ENCODE measurements around the gene SIN3A. TPM values are rescaled to one million over a fixed set of nuclear protein-coding genes. Genes with fewer than 3 reads are reported as not detected.
A peak's percentile ranks its signal among the peaks of the same experiment; 100 is the strongest.
"Not testable (repeated sequence)": the region's sequence is repeated elsewhere in the genome, so short reads cannot be mapped to it uniquely, and the experiment has no call there.

SIN3A gene
- total RNA-seq, 1 experiment from 2014 or later: 68.5 TPM

- no peaks in the 10 kb centered on the region for H3K36me3 ChIP-seq
- DNase-seq: peak; percentile 47 to 59
- H3K27ac ChIP-seq: no peak overlapping the region
- no peaks in the 10 kb centered on the region; the same call in 1 of the 2 replicates for H3K27me3 ChIP-seq
- peak overlapping the region; percentile 55 for H3K4me3 ChIP-seq
- H3K4me1 ChIP-seq: peaks cover 2% of the 10 kb centered on the region; the same call in 1 of the 2 replicates
- no peaks in the 10 kb centered on the region for H3K9me3 ChIP-seq (replicated peaks)
Observed at GRCh38 chr15:75348562-75349350, 102.7 kb downstream of the SIN3A start.

- Histone ChIP-seq H3K27ac (no peak overlapping the region), H3K4me1 (peaks cover 2% of the 10 kb centered on the region; the same call in 1 of the 2 replicates), H3K4me3 (peak overlapping the region; percentile 55), H3K27me3 (no peaks in the 10 kb centered on the region; the same call in 1 of the 2 replicates), H3K36me3 (no peaks in the 10 kb centered on the region), H3K9me3 (replicated peaks) (no peaks in the 10 kb centered on the region)
- no peak for DNase-seq
Observed at GRCh38 chr15:75348034-75348561, 103.4 kb downstream of the SIN3A start.

GRCh38 chr15:75347222-75348033, 104.1 kb downstream of the SIN3A start:
- peaks cover 2% of the 10 kb centered on the region; the same call in 1 of the 2 replicates for H3K4me1 ChIP-seq
- peak overlapping the region; percentile 55 for H3K4me3 ChIP-seq
- no peaks in the 10 kb centered on the region; the same call in 1 of the 2 replicates for H3K27me3 ChIP-seq
- no peaks in the 10 kb centered on the region for H3K9me3 ChIP-seq (replicated peaks)
- DNase-seq: peak; percentile 42 to 47
- no peaks in the 10 kb centered on the region for H3K36me3 ChIP-seq
- H3K27ac ChIP-seq: no peak overlapping the region

- Histone ChIP-seq H3K4me1 (peaks cover 2% of the 10 kb centered on the region; the same call in 1 of the 2 replicates), H3K4me3 (peak within 1 kb of the TSS; percentile 55), H3K27me3 (no peaks in the 10 kb centered on the region; the same call in 1 of the 2 replicates), H3K27ac (no peak within 1 kb of the TSS), H3K9me3 (replicated peaks) (no peaks in the 10 kb centered on the region), H3K36me3 (no peaks in the 10 kb centered on the region)
- no peak for DNase-seq
Observed at GRCh38 chr15:75346796-75347221, 104.7 kb downstream of the SIN3A start, which contains the start of gene NEIL1. Gene NEIL1, plus strand, starts transcription at chr15:75347039. Its CDS starts 1,867 bp downstream, at chr15:75348906.

- H3K9me3 ChIP-seq (replicated peaks); DNase-seq; H3K4me1 ChIP-seq; H3K27me3 ChIP-seq; H3K27ac ChIP-seq; H3K4me3 ChIP-seq; H3K36me3 ChIP-seq: not testable (repeated sequence)
Observed at GRCh38 chr15:75343953-75344352, 107.5 kb downstream of the SIN3A start.

- Histone ChIP-seq H3K27me3 (no peaks in the 10 kb centered on the region; the same call in 1 of the 2 replicates), H3K4me1 (no peaks in the 10 kb centered on the region; the same call in 1 of the 2 replicates), H3K4me3 (no peak overlapping the region), H3K27ac (no peak overlapping the region), H3K36me3 (no peaks in the 10 kb centered on the region), H3K9me3 (replicated peaks) (no peaks in the 10 kb centered on the region)
- DNase-seq: no peak
Observed at GRCh38 chr15:75342221-75342620, 109.3 kb downstream of the SIN3A start.

- H3K27ac ChIP-seq: no peak overlapping the region
- peaks cover 7% of the 10 kb centered on the region; the same call in 1 of the 2 replicates for H3K4me1 ChIP-seq
- no peak overlapping the region for H3K4me3 ChIP-seq
- no peaks in the 10 kb centered on the region for H3K27me3 ChIP-seq
- no peak for DNase-seq
- no peaks in the 10 kb centered on the region for H3K36me3 ChIP-seq
- H3K9me3 ChIP-seq (replicated peaks): no peaks in the 10 kb centered on the region
Observed at GRCh38 chr15:75339531-75340240, 111.8 kb downstream of the SIN3A start.

- Histone ChIP-seq H3K27me3 (no peaks in the 10 kb centered on the region), H3K4me3 (no peak overlapping the region), H3K36me3 (no peaks in the 10 kb centered on the region), H3K27ac (no peak overlapping the region), H3K9me3 (replicated peaks) (no peaks in the 10 kb centered on the region), H3K4me1 (peaks cover 7% of the 10 kb centered on the region; the same call in 1 of the 2 replicates)
- no peak for DNase-seq
Observed at GRCh38 chr15:75338661-75339240, 112.7 kb downstream of the SIN3A start.

- H3K9me3 ChIP-seq (replicated peaks): no peaks in the 10 kb centered on the region
- no peaks in the 10 kb centered on the region for H3K27me3 ChIP-seq
- H3K36me3 ChIP-seq: no peaks in the 10 kb centered on the region
- peak within 1 kb of the TSS; percentile 82 for H3K4me3 ChIP-seq
- peaks cover 7% of the 10 kb centered on the region; the same call in 1 of the 2 replicates for H3K4me1 ChIP-seq
- peak; percentile 98 for DNase-seq
- H3K27ac ChIP-seq: peak within 1 kb of the TSS; percentile 65
Observed at GRCh38 chr15:75335705-75336355, 115.7 kb downstream of the SIN3A start, which contains the start of gene COMMD4. Gene COMMD4, plus strand, starts transcription at chr15:75336063. Its CDS starts 27 bp downstream, at chr15:75336090.

- no peak for DNase-seq
- Histone ChIP-seq H3K36me3 (no peaks in the 10 kb centered on the region), H3K9me3 (replicated peaks) (no peaks in the 10 kb centered on the region), H3K4me3 (peak overlapping the region; percentile 82), H3K4me1 (peaks cover 7% of the 10 kb centered on the region; the same call in 1 of the 2 replicates), H3K27me3 (no peaks in the 10 kb centered on the region), H3K27ac (peak overlapping the region; percentile 65)
Observed at GRCh38 chr15:75335313-75335704, 116.2 kb downstream of the SIN3A start.

GRCh38 chr15:75333654-75334419, 117.7 kb downstream of the SIN3A start:
- not testable (repeated sequence) for H3K36me3 ChIP-seq, H3K27ac ChIP-seq, DNase-seq

GRCh38 chr15:75332093-75332492, 119.4 kb downstream of the SIN3A start:
- H3K9me3 ChIP-seq (replicated peaks); H3K36me3 ChIP-seq; H3K4me3 ChIP-seq; H3K27ac ChIP-seq; DNase-seq; H3K27me3 ChIP-seq: not testable (repeated sequence)
- H3K4me1 ChIP-seq: peaks cover 14% of the 10 kb centered on the region

More at GRCh38 chr15:75333654-75334419, 117.7 kb downstream of the SIN3A start:
- H3K27me3 ChIP-seq; H3K4me1 ChIP-seq; H3K4me3 ChIP-seq; H3K9me3 ChIP-seq (replicated peaks): not testable (repeated sequence)

GRCh38 chr15:75329571-75329970, 121.9 kb downstream of the SIN3A start:
- Histone ChIP-seq H3K9me3 (replicated peaks) (no peaks in the 10 kb centered on the region), H3K27ac (no peak overlapping the region), H3K4me3 (no peak overlapping the region), H3K4me1 (peaks cover 8% of the 10 kb centered on the region), H3K27me3 (no peaks in the 10 kb centered on the region), H3K36me3 (no peaks in the 10 kb centered on the region)
- no peak for DNase-seq
